H1 (cell line): ENCODE measurements around the gene ZNF189. TPM values are rescaled to one million over a fixed set of nuclear protein-coding genes. Genes with fewer than 3 reads are reported as not detected.

ENCODE experiments used
- BCL11A ChIP-seq, 2 experiments: IDR thresholded peaks; one replicate each; pipeline ENCODE4 v1.6.1; 2011; ENCODE audit warnings: low read depth in 2 of 2, low read length in 2 of 2, mild to moderate bottlenecking in 2 of 2
- CHD7 ChIP-seq: fragments of 300-600 bp; sonication (generic); IDR thresholded peaks from 2 replicates; pipeline ENCODE4 v1.7.1; 2012; ENCODE audit warnings: low read length, moderate library complexity, mild to moderate bottlenecking, inconsistent platforms; ENCODE audit not compliant: insufficient replicate concordance
- GABPA ChIP-seq: IDR thresholded peaks from 2 replicates; pipeline ENCODE4 v1.6.1; 2011; ENCODE audit warnings: mild to moderate bottlenecking, low read length, moderate library complexity, borderline replicate concordance; ENCODE audit not compliant: insufficient read depth
- SIN3A ChIP-seq, 2 experiments: IDR thresholded peaks in 1 of 2; conservative IDR thresholded peaks in 1 of 2; 2 replicates each; pipeline ENCODE4 v1.6.1; 2011 to 2012; ENCODE audit warnings: low read length in 2 of 2, improper control_type of control experiment in 1 of 2, low read depth in 1 of 2, mild to moderate bottlenecking in 1 of 2
- TBP ChIP-seq: IDR thresholded peaks from 2 replicates; pipeline ENCODE4 v1.6.1; 2011; ENCODE audit warnings: low read depth, low read length, improper control_type of control experiment
- polyA plus RNA-seq, 7 experiments: library from polyadenylated mRNA; depleted of rRNA in 3 of 7; stranded (reverse) in 5 of 7; unstranded in 2 of 7; fragments of >200 nt in 5 of 7; fragments of 200-250 nt in 2 of 7; gene quantifications; 1 replicate in 5 of 7; 2 replicates in 1 of 7; 4 replicates in 1 of 7; pipeline versions ENCODE4 v1.2.1 to v1.2.3, GENCODE V29; 2011 to 2013; ENCODE audit warnings: missing spikeins in 2 of 7, mixed read lengths in 2 of 7
- total RNA-seq: library from RNA; stranded (reverse); fragmentation: NEBNext Ultra II Directional; extraction: Animal tissue kit (Norgen Biotek cat#: 25700); gene quantifications from 2 replicates; pipeline ENCODE4 v1.2.1, GENCODE V29; 2021

The ZNF189 gene
- total and polyA plus RNA-seq, 2 of the 8 experiments (the other 6 are each of a cell fraction or from before 2014, with no cell fraction given), result 1.9 to 12.3 TPM

- TF ChIP-seq CHD7 (no peak), TBP (no peak), BCL11A (IDR thresholded peaks at IDR 0.05; ENCODE audit: low read depth in 2 of 2, low read length in 2 of 2) (no peak), GABPA (no peak), SIN3A (conservative IDR thresholded peaks at IDR 0.05 in 1 of 2, IDR thresholded peaks at IDR 0.05 in 1 of 2; ENCODE audit: low read depth in 1 of 2, low read length in 2 of 2) (no peak)
Observed at GRCh38 chr9:101387871-101388506, 10.7 kb upstream of the ZNF189 start (continued).
